DOHH2 (cell line): ENCODE results near the gene ACTL6B.

Experiments used
- EZH2phosphoT487 ChIP-seq: fragments of 200-600 bp; sonication (generic); IDR thresholded peaks from 2 replicates; pipeline ENCODE4 v1.6.1; 2017; ENCODE audit warnings: borderline replicate concordance, mild to moderate bottlenecking, antibody characterized with exemption, low read length, moderate library complexity, mixed read lengths
- TF ChIP-seq, protein P1 (sequence below): fragments of 200-600 bp; sonication (generic); IDR thresholded peaks from one replicate; pipeline ENCODE4 v1.5.1; 2014; ENCODE audit warnings: antibody characterized with exemption, mild to moderate bottlenecking, low read depth, low read length; ENCODE audit not compliant: poor library complexity, severe bottlenecking

- TF ChIP-seq, protein P1, sequence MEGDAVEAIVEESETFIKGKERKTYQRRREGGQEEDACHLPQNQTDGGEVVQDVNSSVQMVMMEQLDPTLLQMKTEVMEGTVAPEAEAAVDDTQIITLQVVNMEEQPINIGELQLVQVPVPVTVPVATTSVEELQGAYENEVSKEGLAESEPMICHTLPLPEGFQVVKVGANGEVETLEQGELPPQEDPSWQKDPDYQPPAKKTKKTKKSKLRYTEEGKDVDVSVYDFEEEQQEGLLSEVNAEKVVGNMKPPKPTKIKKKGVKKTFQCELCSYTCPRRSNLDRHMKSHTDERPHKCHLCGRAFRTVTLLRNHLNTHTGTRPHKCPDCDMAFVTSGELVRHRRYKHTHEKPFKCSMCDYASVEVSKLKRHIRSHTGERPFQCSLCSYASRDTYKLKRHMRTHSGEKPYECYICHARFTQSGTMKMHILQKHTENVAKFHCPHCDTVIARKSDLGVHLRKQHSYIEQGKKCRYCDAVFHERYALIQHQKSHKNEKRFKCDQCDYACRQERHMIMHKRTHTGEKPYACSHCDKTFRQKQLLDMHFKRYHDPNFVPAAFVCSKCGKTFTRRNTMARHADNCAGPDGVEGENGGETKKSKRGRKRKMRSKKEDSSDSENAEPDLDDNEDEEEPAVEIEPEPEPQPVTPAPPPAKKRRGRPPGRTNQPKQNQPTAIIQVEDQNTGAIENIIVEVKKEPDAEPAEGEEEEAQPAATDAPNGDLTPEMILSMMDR = no peak
- TF ChIP-seq EZH2phosphoT487 = no peak
Observed at GRCh38 chr7:100630066-100630465, 26.2 kb downstream of the ACTL6B start.
